Heart right ventricle (tissue), 12 donors: ENCODE results near the gene ARHGAP29. TPM values are rescaled to one million over a fixed set of nuclear protein-coding genes. Genes with fewer than 3 reads are reported as not detected.

Experiments
- polyA plus RNA-seq, 2 donors: library from polyadenylated mRNA; stranded (reverse); fragments of 200-250 nt; gene quantifications; one replicate each; pipeline ENCODE4 v1.2.3, GENCODE V29; 2013
- total RNA-seq, 10 donors: library from RNA; stranded (reverse); fragmentation: NEBNext Ultra II Directional in 3 of 10; extraction: Animal tissue kit (Norgen Biotek cat#: 25700) in 3 of 10; gene quantifications; one replicate each; pipeline versions ENCODE4 v1.2.1 to v1.2.4, GENCODE V29; 2021 to 2023
- donor health status: ischemic (EF 13 %, LVEDD 7.1; RV severe dilation, severe dysfunction).
- donor health status: healthy with polysubstance abuse.
- donor health status: DM: no; HTN: yes; CAD: no.
- donor health status: DM: no; HTN: no; CAD: no.
- donor health status: ischemic (EF 25% LVEDD 6.9; RV normal size, moderate dysfunction).
- donor health status: ischemic (EF 25% LVEDD 5.7; RV mildly dilated, moderate dysfunction).
- donor health status: healthy.
- donor health status: nonischemic (EF 11% LVEDD 7.7; RV severe dilation, severe dysfunction).
- donor health status: DM: yes; HTN: yes; CAD: no.
- donor health status: PGD.
- donor health status: ischemic (EF 29% LVEDD 5.4; RV normal size, mild dysfunction).
- donor health status: nonischemic (EF 23%, LVEDD 6.1; RV moderate dilation, normal function).

ARHGAP29 gene
- total and polyA plus RNA-seq, 12 donors, result 8.8 to 34.3 (median 27.7) TPM

Other genes starting within 250 kb of the ARHGAP29 start
- under 1 TPM; 0.05 to 0.66 (median 0.22) TPM for gene ABCA4, start 116.4 kb downstream of the ARHGAP29 start, total RNA-seq
- gene ABCA4, start 116.4 kb downstream of the ARHGAP29 start, polyA plus RNA-seq, result under 1 TPM; 0.09 to 0.22 TPM
- gene ABCD3, start 180.8 kb upstream of the ARHGAP29 start, total RNA-seq, result 10 to 100 TPM; 49.0 to 90.0 (median 60.7) TPM
- 10 to 100 TPM; 22.2 to 25.9 TPM for gene ABCD3, start 180.8 kb upstream of the ARHGAP29 start, polyA plus RNA-seq